HG03066 (cell line): Measurements from ENCODE around the gene ARHGAP42.
"Not testable (repeated sequence)": the region's sequence is repeated elsewhere in the genome, so short reads cannot be mapped to it uniquely, and the experiment has no call there.

ENCODE experiments used
- ATAC-seq: cut with Tn5 transposase; IDR thresholded peaks from one replicate; pipeline ENCODE4 v1.9.1; 2021; ENCODE audit warnings: low read depth; ENCODE audit not compliant: unreplicated experiment

The ARHGAP42 gene

GRCh38 chr11:100863080-100863581, 176.0 kb downstream of the ARHGAP42 start:
- peak; percentile 75 for ATAC-seq

DNA sequence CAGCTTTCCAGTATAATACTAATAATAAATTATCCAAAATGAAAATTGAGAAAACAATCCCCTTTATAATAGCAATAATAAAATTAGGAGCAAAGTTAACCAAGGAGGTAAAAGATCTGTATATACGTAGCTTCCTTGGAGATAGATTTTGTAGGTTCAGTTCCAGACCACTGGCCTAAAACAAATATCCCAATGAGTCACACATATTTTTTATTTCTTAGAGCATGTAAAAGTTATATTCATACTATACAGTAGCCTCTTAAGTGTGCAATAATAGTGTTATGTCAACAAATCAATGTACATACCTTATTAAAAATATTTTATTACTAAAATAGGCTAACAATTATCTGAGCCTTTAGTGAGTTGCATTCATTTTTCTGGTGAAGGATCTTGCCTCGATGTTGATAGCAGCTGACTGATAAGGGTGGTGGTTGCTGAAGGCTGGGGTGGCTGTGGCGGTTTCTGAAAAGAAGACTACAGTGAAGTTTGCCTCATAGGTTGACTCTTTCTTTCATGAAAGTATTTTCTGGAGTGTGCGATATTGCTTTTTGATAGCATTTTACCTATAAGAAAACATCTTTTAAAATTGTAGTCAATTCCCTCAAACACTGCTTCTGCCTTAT, 178.5 kb downstream of the ARHGAP42 start:
- no peak for ATAC-seq

- no peak for ATAC-seq
These were observed 179.4 kb downstream of the ARHGAP42 start for GRCh38 chr11:100866453-100866852.

GRCh38 chr11:100867606-100868005, 180.5 kb downstream of the ARHGAP42 start:
- no peak for ATAC-seq

DNA sequence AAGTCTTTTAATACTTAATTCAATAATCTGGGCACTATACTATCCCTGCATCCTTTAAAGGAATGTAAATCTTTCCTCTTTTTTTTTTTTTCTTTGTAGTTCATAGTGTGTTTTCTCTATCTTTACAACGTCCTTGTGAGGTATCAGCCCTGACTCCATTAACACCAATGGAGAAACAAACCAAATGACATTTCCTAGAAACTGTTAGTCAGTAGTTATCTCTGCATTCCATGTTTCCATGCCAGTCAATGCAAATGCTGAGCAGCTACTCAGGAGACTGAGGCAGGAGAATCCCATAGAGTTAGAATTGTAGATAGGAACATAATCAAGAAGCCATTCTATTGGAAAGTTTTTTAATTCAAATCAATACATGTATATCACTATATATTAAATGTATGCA, 182.2 kb downstream of the ARHGAP42 start:
- no peak for ATAC-seq

DNA sequence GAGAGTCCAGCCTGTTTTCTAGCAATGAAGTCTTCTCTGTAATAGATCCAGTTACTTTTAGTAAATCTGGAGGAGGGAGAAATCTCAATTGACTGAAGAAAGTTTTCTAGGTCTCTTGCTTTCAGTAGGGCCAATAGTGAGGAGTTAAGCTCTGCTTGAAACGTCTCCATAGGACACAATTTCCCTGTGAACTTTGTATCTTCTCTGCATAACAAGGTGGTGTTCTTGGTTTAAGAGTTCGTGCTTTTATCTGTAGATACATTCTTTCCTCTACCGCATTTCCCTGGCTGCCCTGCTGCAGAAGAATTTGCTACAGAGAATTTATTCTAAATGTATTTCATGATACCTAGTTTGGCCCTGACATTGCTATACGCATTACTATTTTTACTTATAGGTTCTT, 183.1 kb downstream of the ARHGAP42 start:
- no peak for ATAC-seq

DNA sequence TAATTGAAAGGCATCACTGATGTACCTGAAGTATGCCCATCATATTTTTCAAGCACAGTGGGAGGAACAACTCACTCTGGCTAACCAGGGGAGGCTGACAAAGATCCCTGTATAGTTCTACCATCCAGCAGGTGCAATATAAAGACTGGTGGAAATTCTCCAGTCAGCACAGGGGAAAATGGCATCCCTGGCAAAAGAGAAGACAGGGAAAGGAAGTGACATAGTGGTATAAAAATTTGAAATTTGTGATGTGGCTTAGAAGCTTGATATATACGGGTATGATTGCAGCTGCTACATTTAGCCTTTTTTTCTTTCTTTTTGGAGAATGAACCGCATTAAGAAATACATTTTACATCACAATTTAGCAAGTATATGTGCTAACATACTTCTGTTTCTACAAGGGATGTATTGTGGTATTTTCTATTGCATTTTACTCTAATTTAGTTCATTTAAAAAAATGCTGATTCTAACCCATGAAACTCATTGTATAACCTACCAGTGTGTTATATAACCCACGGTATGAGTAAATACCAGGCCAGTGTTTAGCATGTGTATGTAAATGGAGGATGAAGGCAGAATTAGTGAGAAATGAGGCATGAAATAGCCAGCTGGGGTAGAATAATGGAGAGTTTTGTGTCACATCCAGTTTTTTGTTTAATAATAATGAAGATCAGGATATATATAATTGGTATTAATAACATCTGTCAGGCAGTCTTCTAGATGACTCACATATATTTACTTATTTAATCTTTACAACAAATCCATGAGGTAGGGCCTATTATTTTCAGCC, 186.1 kb downstream of the ARHGAP42 start:
- no peak for ATAC-seq

GRCh38 chr11:100874203-100874602, 187.1 kb downstream of the ARHGAP42 start:
- ATAC-seq = no peak

- no peak for ATAC-seq
These were observed 188.4 kb downstream of the ARHGAP42 start for GRCh38 chr11:100875521-100875869.

DNA sequence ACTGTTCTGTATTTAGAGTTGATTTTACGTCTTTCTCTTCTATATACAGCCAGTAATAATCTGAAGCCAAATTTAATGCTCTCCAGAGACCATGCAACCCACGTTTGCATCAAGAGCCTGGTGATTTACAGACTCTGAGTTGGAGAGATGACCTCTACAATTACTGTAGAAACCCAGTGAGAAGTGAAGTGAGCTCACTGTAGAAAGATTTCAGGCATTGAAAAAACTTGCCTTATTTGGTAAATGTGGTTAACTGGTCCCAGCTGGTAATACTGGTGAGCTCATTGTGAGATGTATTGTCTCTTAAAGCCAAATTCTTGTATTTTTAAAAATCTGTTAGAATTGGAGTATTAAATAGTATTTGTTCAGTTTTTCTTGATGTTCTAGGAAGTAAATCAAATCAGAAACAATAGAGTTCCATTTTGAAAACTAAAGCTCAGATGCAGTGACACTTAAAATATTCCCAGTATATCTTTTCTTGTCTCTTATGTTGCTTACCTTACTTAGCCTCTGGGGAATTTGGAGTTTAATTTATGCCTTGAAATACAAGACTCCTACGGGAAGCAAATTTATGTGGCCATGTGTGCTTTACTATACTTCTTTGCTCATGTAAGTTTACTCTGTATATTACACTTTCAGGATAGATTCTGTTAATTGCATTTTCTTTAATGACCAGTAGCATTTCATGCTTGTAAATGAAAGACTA, 189.9 kb downstream of the ARHGAP42 start:
- ATAC-seq = no peak

DNA sequence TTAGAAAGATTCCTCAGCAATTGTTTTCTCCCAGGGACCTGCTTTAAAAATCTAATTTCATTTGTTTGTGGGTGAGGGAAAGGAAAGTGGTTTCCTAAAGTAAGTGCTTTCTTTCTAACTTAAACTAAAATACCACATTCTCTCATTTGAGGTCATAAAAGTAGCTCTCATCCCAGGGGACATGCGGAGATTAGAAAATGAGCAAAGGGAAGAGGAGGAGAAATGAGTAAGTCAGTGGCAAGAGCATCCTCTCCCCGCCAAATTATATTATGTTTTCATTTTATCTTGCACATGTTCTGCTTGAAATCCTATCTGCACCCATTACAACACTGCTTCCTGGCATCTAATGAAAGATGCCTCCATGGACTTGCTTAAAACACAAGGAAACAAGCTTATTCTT, 191.4 kb downstream of the ARHGAP42 start:
- ATAC-seq = no peak

- ATAC-seq = no peak
These were observed 195.9 kb downstream of the ARHGAP42 start for GRCh38 chr11:100882957-100883356.

- ATAC-seq = no peak
These were observed 196.7 kb downstream of the ARHGAP42 start for GRCh38 chr11:100883830-100884229.

GRCh38 chr11:100887659-100888058, 200.6 kb downstream of the ARHGAP42 start:
- no peak for ATAC-seq

DNA sequence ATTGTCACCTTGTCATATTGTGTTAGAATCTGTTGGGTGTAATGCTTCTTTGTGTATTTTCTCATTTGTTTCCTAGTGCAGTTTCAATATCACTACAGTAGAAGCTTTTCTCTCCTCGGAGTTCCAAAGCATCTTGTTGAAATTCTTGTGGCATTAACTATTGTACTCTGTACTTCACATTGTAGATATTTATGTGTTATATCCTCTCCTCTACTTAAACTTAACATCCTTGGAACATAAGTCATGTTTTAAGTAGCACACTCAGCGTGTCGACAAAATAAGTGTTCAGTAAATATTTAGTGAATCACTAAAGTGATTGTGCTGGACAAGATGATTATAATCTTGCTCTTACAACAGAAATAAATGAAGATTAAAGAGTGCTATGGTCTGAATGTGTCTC, 201.7 kb downstream of the ARHGAP42 start:
- ATAC-seq = no peak

DNA sequence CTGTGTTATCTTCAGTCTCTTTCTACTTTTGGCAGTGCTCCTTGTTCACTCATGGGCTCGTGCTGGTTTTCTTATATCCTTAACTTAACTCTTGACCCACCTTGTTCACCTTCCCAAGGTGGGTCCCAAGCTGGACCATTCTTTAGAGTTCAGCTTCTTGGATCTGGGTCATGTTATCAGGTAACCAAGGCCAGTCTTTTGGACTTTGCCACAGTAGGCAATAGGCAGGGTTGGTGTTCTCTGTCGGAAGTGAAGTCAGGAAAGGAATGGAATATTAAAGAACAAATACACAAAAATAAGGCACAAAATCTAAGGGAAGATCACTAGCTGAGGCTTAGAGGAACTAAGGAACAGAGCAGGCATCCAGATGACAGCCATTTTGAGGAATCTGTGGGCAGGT, 202.7 kb downstream of the ARHGAP42 start:
- ATAC-seq = no peak

- no peak for ATAC-seq
These were observed 203.7 kb downstream of the ARHGAP42 start for GRCh38 chr11:100890789-100891188.

- no peak for ATAC-seq
These were observed 205.8 kb downstream of the ARHGAP42 start for GRCh38 chr11:100892886-100893285.

DNA sequence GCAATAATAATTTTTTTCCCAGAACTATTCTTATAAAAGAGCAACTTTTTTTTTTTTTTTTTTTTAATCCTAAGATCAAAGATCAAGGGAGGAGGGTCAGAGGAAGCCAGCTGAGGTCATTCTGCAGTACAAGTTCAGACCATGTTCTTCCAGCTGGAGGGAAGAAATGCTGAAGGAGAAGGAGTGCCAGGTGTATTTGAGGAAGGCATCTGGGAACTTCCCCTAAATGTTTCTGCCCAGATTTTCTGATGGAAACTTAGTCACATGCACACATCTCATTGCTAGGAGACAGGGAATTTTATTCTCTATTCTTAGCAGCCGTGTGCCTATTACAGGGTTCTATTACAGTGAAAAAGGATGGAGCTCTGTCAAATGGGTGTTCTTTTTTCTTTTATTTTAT, 208.4 kb downstream of the ARHGAP42 start:
- ATAC-seq = no peak

GRCh38 chr11:100895976-100896375, 208.9 kb downstream of the ARHGAP42 start:
- not testable (repeated sequence) for ATAC-seq

- ATAC-seq = not testable (repeated sequence)
These were observed 214.4 kb downstream of the ARHGAP42 start for GRCh38 chr11:100901471-100901870.
